Transverse colon (tissue), 4 donors: ENCODE results near the gene IMMT. TPM values are rescaled to one million over a fixed set of nuclear protein-coding genes. Genes with fewer than 3 reads are reported as not detected.

Experiments
- DNase-seq: peaks from one replicate; pipeline ENCODE4 v3.0.0-alpha.2; 2019
- H3K27ac ChIP-seq, 4 donors: fragments of 200-600 bp; sonication (generic); 2 replicates each; pipeline ENCODE4 v1.5.1; 2016 to 2018; ENCODE audit warnings: inconsistent platforms in 4 of 4
- H3K27me3 ChIP-seq: fragments of 200-600 bp; sonication (generic); 2 replicates; pipeline ENCODE4 v1.5.1; 2017; ENCODE audit warnings: inconsistent platforms
- H3K36me3 ChIP-seq, 4 donors: fragments of 200-600 bp; sonication (generic); 2 replicates each; pipeline ENCODE4 v1.5.1; 2017 to 2019; ENCODE audit warnings: inconsistent platforms in 4 of 4
- H3K4me1 ChIP-seq, 4 donors: fragments of 200-600 bp; sonication (generic); 2 replicates each; pipeline ENCODE4 v1.5.1; 2017 to 2020; ENCODE audit warnings: inconsistent platforms in 4 of 4
- H3K4me3 ChIP-seq, 4 donors: fragments of 200-600 bp; sonication (generic); 1 replicate in 1 of 4; 2 replicates in 3 of 4; pipeline versions ENCODE4 v1.5.1 to v1.6.1; 2017 to 2019; ENCODE audit warnings: inconsistent platforms in 4 of 4
- H3K9me3 ChIP-seq, 2 donors: fragments of 200-600 bp; sonication (generic); 2 replicates each; pipeline ENCODE4 v1.5.1; 2017 to 2019; ENCODE audit warnings: inconsistent platforms in 2 of 2
- EP300 ChIP-seq: sonication (generic); formaldehyde crosslinking; IDR thresholded peaks from one replicate; pipeline ENCODE4 v1.6.1; 2017; ENCODE audit warnings: antibody characterized with exemption, low read depth
- POLR2A ChIP-seq: fragments of 450-650 bp; IDR thresholded peaks from one replicate; pipeline ENCODE4 v1.6.1; 2016; ENCODE audit warnings: antibody characterized with exemption, mild to moderate bottlenecking, moderate library complexity
- POLR2AphosphoS5 ChIP-seq, 3 donors: sonication (generic); formaldehyde crosslinking; IDR thresholded peaks; one replicate each; pipeline ENCODE4 v1.6.1; 2016; ENCODE audit warnings: antibody characterized with exemption in 3 of 3
- WGBS, 2 donors: methylation state at CpG; one replicate each; pipeline ENCODE4 v1.1.5; 2018; ENCODE audit warnings: low coverage in 1 of 2; 5-methylcytosine and 5-hydroxymethylcytosine counted together
- in situ Hi-C, 4 donors: fragments of 200-750 bp; cut with MboI; loops; one replicate each; pipeline versions ENCODE4 v1.15.0 to v1.15.1; 2017; ENCODE audit warnings: low sequenced_read_pairs in 3 of 4, low pct_ligation_motif_present in 1 of 4, low pct_unique_long_range_greater_than_20kb in 1 of 4
- intact Hi-C: fragments of 100-400 bp; cut with DNase I; formaldehyde crosslinking; loops from one replicate; pipeline ENCODE4 v1.15.1; 2023; ENCODE audit warnings: low total_unique reads
- total RNA-seq, 4 donors: library from RNA; depleted of rRNA; stranded (reverse); fragments of >200 nt; gene quantifications; one replicate each; pipeline ENCODE4 v1.1.0, GENCODE V29; 2016
- TF ChIP-seq, protein P1 (sequence below), 5 experiments: fragments of 200-600 bp in 3 of 5; fragments of 450-650 bp in 2 of 5; sonication (generic) in 3 of 5; IDR thresholded peaks; 1 replicate in 2 of 5; 2 replicates in 3 of 5; pipeline ENCODE4 v1.5.1; 2016 to 2017; ENCODE audit warnings: antibody characterized with exemption in 5 of 5, inconsistent platforms in 3 of 5, mild to moderate bottlenecking in 2 of 5, moderate library complexity in 1 of 5

Gene IMMT
- total RNA-seq, 4 donors from 2014 or later = 44.4 to 149 (median 85.8) TPM

- 93 to 100% methylated on average over 4 of the region's 4 CpGs for WGBS, 2 donors
Measured at GRCh38 chr2:86158286-86158685, 37.0 kb downstream of the IMMT start.

DNA sequence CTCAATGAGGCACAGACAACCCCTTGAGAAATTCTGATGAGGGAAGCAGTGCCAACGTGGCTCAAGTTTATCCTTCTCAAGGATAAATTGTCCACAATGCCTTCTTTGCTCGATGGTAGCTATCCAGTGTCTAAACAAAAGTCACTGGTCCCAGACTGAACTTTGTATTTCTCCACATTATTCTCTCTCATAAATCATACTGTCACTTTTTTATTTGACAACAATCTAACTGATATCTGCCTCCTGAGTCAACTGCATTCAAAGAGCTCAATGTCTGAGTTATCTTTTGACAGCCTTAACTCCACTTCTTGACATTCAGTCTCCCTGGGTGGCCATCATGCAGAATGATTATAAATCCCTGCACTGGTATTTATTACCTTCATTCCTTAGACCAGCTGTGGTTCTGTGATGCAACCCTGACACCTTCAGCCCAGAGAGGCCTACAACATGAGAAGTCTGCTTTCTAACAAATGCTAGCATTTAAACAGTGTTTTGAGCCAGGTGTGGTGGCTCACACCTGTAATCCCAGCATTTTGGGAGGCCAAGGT is 38.2 kb downstream of the IMMT start:
- no peaks in the 10 kb centered on the region for H3K27me3 ChIP-seq
- no peak overlapping the region for H3K4me3 ChIP-seq
- peaks cover 0 to 52% (median 20%) of the 10 kb centered on the region in 4 donors for H3K36me3 ChIP-seq
- in situ Hi-C loops (no loop called here), intact Hi-C loops (no loop called here)
- no peaks in the 10 kb centered on the region for H3K9me3 ChIP-seq
- 50 to 67% methylated on average over 2 of the region's 2 CpGs for WGBS, 2 donors
- TF ChIP-seq POLR2AphosphoS5 (IDR thresholded peaks at IDR 0.05) (no peak), EP300 (no peak), POLR2A (no peak)
- TF ChIP-seq, protein P1, sequence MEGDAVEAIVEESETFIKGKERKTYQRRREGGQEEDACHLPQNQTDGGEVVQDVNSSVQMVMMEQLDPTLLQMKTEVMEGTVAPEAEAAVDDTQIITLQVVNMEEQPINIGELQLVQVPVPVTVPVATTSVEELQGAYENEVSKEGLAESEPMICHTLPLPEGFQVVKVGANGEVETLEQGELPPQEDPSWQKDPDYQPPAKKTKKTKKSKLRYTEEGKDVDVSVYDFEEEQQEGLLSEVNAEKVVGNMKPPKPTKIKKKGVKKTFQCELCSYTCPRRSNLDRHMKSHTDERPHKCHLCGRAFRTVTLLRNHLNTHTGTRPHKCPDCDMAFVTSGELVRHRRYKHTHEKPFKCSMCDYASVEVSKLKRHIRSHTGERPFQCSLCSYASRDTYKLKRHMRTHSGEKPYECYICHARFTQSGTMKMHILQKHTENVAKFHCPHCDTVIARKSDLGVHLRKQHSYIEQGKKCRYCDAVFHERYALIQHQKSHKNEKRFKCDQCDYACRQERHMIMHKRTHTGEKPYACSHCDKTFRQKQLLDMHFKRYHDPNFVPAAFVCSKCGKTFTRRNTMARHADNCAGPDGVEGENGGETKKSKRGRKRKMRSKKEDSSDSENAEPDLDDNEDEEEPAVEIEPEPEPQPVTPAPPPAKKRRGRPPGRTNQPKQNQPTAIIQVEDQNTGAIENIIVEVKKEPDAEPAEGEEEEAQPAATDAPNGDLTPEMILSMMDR (IDR thresholded peaks at IDR 0.05) = no peak
- no peak overlapping the region for H3K27ac ChIP-seq
- H3K4me1 ChIP-seq = no peaks in the 10 kb centered on the region
- no peak for DNase-seq

More at GRCh38 chr2:86158286-86158685, 37.0 kb downstream of the IMMT start:
- DNase-seq = no peak
- intact Hi-C loops (no loop called here), in situ Hi-C loops (no loop called here)
- no peaks in the 10 kb centered on the region for H3K9me3 ChIP-seq
- no peak overlapping the region for H3K27ac ChIP-seq
- H3K4me3 ChIP-seq = no peak overlapping the region
- TF ChIP-seq EP300 (no peak), POLR2A (no peak), POLR2AphosphoS5 (IDR thresholded peaks at IDR 0.05) (no peak)
- TF ChIP-seq, protein P1 (IDR thresholded peaks at IDR 0.05) = no peak
- no peaks in the 10 kb centered on the region for H3K4me1 ChIP-seq
- no peaks in the 10 kb centered on the region for H3K27me3 ChIP-seq
- H3K36me3 ChIP-seq = peaks cover 0 to 63% (median 26%) of the 10 kb centered on the region in 4 donors

DNA sequence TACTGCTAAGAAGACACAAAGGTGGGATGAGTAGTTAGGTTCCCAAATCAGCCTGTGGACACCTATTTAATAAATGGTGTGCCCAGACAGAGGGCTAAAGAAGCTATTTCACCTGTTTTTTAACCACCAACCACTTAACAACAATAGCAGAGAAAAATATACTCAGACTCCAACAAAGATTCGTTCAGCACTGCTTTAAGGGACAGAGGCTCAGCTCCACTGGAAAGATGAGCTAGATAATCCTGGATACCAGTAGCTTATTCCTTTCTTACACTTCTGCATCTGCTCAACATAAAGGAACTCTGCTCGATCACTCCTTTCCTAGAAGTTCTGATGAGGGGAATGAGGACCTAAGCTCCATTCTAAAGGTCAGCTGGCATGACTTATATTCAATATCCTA is 44.8 kb downstream of the IMMT start:
- WGBS, 2 donors = 94% methylated on average over 2 of the region's 2 CpGs
- TF ChIP-seq POLR2AphosphoS5 (IDR thresholded peaks at IDR 0.05) (no peak), POLR2A (no peak), EP300 (no peak)
- TF ChIP-seq, protein P1 (IDR thresholded peaks at IDR 0.05) = no peak
- H3K36me3 ChIP-seq = peaks cover 0 to 59% (median 26%) of the 10 kb centered on the region in 4 donors
- in situ Hi-C loops = no loop called here
- no peaks in the 10 kb centered on the region for H3K9me3 ChIP-seq
- H3K27me3 ChIP-seq = no peaks in the 10 kb centered on the region
- no peaks in the 10 kb centered on the region for H3K4me1 ChIP-seq
- no peak for DNase-seq
- intact Hi-C loops = no loop called here
- no peak overlapping the region for H3K4me3 ChIP-seq
- no peak overlapping the region for H3K27ac ChIP-seq

- in situ Hi-C loops = no loop called here
- Histone ChIP-seq H3K4me3 (no peak overlapping the region), H3K27ac (no peak overlapping the region), H3K27me3 (no peaks in the 10 kb centered on the region), H3K4me1 (no peaks in the 10 kb centered on the region), H3K36me3 (peaks cover 0 to 70% (median 34%) of the 10 kb centered on the region in 4 donors), H3K9me3 (no peaks in the 10 kb centered on the region)
- no peak for DNase-seq
- TF ChIP-seq POLR2AphosphoS5 (IDR thresholded peaks at IDR 0.05) (no peak), EP300 (no peak), POLR2A (no peak)
- TF ChIP-seq, protein P1 (IDR thresholded peaks at IDR 0.05) = no peak
- intact Hi-C loops = no loop called here
- 84% methylated on average over 2 of the region's 2 CpGs; no CpG with 5 or more reads in 1 of the 2 donors for WGBS, 2 donors
Measured at GRCh38 chr2:86147793-86148192, 47.5 kb downstream of the IMMT start.
